GM19324 (cell line): ENCODE results near the gene TNRC6B.
"Not testable (repeated sequence)": the region's sequence is repeated elsewhere in the genome, so short reads cannot be mapped to it uniquely, and the experiment has no call there.

ENCODE experiments used
- ATAC-seq: cut with Tn5 transposase; IDR thresholded peaks from one replicate; pipeline ENCODE4 v1.9.1; 2021; ENCODE audit warnings: mild to moderate bottlenecking, moderate library complexity; ENCODE audit not compliant: unreplicated experiment, low FRiP score

TNRC6B gene

DNA sequence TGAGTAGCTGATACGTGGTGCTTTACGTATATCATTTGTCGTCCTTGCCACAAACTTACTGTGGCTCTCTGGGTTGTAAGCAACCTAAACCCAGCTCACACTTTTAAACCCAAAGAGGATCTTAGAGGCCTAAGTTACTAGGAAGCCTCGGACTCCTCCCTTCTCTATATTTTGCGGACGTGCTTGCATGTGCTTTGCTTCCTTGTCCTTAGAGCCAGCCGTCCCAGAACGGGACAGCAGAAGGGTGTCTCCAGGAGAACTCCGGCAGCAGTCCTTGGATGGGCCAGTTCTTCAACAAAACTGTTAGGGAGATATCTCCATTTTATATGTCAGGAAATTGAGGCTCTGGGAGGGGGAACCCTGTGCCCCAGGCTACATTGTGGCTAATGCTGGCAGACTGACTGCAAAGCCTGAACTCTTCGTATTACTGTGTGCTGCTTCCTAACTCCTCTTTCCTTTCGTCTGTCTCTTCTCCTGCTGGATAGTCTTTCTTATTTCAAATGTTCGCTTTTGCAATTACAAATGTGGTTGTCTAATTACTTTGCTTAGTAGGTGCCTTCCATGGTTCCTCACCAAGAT is 33.8 kb downstream of the TNRC6B start:
- ATAC-seq: no peak

DNA sequence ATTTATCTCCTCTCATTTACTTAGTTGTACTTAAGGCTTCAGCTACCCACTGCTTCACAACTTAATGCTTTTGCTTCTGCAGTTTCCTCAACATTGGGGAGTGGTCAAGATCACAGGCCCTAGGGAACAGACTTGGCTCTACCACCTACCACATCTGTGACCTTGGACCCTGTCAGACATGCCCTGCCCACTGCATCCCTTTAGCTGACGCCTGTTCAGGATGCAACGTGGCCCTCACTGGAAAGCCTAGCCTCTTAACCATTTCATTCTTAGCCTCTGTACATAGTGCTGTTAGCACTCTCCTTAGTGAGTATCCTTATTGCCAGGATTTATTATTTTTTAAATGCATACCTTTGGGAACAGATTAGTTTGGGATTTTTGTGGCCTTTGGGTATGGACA is 34.4 kb downstream of the TNRC6B start:
- no peak for ATAC-seq

- ATAC-seq: no peak
Observed at GRCh38 chr22:40213478-40213877, 35.8 kb downstream of the TNRC6B start.

DNA sequence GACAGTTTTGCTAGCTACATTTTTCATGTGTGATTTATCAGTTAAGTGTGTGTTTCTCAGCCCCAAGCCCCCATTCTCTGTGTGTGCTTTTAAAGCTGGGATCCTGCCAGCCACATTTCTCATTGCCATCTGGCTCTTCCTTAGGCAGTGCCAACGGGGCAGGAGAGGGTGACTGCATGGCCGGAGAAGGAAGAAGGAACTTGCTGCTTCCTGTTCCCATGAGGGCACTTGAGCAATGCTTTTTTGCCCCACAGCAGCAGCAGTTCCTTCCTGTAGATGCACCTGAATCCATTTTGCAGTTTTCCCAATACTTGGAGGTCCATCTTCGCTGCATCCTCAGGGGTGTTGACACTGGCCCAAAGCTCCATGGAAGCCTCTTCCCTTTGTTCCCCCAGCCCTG is 37.5 kb downstream of the TNRC6B start:
- no peak for ATAC-seq

GRCh38 chr22:40216041-40216756 is 38.5 kb downstream of the TNRC6B start:
- no peak for ATAC-seq

GRCh38 chr22:40218152-40218551 is 40.4 kb downstream of the TNRC6B start:
- no peak for ATAC-seq

GRCh38 chr22:40218723-40219294 is 41.1 kb downstream of the TNRC6B start:
- no peak for ATAC-seq

DNA sequence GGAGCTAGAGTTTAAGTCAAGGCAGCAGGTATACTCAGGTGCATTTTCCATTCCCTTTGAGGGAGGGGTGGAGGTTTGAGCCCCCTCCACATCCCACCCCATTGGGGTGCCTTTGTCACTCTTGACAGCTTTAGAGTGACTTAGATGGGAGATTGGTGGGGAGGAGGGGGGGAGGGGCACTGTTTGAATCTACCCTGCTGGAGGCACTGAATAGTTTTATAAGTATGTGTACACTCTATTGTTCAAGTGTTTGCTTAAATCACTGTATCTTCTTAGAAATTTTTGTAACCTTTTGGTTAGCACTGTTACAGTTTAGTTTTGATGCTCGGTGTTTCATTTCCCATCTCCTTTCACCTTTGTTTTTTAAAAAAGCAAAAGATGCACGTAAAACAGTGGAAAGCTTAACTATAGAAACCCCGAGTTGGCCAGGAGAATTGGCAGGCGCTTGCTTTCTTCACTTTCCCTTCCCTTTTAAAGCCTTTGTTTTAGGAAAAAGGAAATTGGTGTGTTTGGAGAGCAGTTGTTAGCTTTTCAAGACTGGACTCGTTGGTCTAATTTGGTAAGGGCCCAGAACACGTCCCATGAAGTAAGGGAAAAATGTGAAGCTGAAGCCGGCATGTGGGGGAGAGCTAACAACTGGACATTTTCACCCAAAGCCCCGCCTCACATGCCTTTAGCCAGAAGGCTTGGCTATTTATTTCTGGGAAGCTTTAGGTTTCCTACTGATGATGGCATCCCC is 42.8 kb downstream of the TNRC6B start:
- ATAC-seq: no peak

GRCh38 chr22:40221055-40221414 is 43.3 kb downstream of the TNRC6B start:
- no peak for ATAC-seq

DNA sequence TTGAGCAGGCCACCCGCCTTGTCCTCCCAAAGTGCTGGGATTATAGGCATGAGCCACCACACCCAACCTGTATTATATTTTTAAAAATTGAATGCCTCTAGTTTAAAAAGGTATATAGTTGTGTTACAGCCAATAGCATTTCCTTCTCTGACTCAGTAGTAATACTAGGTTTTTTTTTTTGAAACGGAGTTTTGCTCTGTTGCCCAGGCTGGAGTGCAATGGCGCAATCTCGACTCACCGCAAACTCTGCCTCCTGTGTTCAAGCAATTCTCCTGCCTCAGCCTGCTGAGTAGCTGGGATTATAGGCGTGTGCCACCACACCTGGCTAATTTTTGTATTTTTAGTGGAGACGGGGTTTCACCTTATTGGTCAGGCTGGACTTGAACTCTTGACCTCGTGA is 45.3 kb downstream of the TNRC6B start:
- ATAC-seq: not testable (repeated sequence)

GRCh38 chr22:40224702-40225101 is 47.0 kb downstream of the TNRC6B start:
- no peak for ATAC-seq

DNA sequence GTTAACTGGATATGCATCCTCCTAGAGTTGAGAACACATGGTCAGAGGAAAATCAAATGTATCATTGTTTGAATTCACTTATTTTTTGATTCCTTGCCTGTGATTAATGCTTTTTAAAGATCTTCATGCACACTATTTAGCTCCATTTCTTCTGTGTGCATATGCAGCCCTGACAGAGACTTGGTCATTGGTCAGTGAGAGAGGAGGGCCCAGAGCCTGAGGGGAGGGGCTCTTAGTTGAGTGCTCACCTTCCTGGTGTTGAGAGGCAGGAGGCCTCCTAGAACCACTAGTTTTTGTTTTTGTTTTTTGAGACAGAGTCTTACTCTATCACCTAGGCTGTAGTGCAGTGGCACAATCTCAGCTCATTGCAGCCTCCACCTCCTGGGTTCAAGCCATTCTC is 48.9 kb downstream of the TNRC6B start:
- ATAC-seq: no peak

- ATAC-seq: no peak
Observed at GRCh38 chr22:40231618-40232313, 54.0 kb downstream of the TNRC6B start.

GRCh38 chr22:40232624-40233023 is 54.9 kb downstream of the TNRC6B start:
- no peak for ATAC-seq

DNA sequence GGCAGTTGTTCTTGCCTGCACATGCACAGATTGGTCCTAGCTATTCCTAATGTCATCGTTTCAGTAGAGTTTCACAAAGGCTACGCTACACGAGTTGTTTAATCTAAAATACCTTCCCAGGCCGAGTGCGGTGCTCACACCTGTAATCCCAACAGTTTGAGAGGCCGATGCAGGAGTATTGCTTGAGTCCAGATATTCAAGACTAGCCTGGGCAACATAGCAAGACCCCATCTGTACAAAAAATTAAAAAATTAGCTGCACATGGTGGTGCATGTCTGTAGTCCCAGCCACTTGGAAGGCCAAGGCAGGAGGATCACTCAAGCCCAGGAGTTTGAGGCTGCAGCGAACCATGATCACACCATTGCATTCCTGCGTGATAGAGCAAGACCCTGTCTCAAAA is 56.2 kb downstream of the TNRC6B start:
- no peak for ATAC-seq

GRCh38 chr22:40234658-40235057 is 56.9 kb downstream of the TNRC6B start:
- ATAC-seq: no peak

DNA sequence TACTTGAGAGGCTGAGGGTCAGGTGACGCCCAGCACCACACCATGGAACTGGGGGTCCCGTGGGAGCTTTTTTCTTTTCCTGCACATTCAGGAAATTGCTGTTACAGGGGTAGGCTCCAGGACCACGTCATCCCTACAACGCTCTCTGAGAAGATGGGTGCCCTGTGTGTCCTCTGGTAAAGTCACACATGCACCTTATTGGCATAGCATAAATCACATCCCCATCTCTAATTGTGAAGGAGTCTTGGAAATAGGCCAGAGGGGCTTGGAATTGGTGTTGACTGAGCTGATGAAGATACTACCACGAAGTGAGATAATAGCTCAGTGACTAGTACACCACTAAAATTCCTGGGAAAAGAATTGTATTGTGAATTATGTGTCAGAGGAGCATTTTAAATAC is 57.6 kb downstream of the TNRC6B start:
- ATAC-seq: no peak

DNA sequence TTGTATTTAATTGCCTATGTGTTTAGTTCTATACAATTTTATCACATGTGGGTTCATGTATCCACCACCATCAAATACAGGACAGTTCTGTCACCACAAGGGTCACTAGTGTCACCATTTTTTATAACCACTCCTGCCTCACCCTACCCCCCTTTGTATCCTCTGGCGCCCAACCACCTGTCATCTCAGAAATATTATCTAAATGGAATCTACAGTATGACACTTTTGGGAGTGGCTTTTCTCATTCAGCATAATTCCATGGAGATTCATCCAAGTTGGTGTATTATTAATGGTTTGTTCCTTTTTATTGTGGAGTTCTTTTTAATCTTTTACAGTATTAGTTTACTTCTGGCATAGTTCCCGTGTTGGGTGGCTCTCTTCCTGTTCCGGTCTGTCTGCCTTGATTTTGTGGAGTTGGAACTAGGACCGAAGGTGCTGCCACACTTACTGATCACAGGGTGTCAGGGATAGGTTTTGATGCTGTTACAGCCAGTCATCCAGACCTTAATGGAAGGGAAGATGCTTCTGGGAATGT is 58.5 kb downstream of the TNRC6B start:
- ATAC-seq: no peak

DNA sequence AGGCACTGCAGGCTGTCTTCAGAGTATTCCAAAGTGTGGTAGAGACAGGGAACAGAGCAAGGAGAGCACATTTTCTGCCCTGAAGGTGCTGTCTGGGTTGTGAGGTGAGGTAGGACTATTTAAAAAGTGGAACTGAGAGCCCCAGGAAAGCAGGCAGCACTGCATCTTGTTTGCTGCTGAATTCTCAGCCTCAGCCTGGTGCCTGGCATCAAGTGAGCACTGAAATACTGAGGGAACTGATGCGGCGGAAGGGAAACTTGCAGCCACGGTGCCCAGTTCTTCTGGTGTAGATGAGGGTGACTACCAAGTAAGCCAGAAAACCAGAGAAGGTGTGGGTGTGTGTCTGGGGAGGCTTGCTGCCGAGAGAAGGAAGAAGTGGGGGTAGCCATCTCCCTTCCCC is 59.5 kb downstream of the TNRC6B start:
- no peak for ATAC-seq

- no peak for ATAC-seq
Observed at GRCh38 chr22:40237788-40238424, 60.2 kb downstream of the TNRC6B start.
